Measurements from ENCODE around the gene SMIM22. TPM values are rescaled to one million over a fixed set of nuclear protein-coding genes. Genes with fewer than 3 reads are reported as not detected.
"Not testable (repeated sequence)": the region's sequence is repeated elsewhere in the genome, so short reads cannot be mapped to it uniquely, and the experiment has no call there.

The SMIM22 gene
- polyA plus RNA-seq, 2 of the 4 experiments (the other 2 are of a cell fraction) = not detected

- no peaks in the 10 kb centered on the region for H3K9me3 ChIP-seq
- CTCF ChIA-PET = no interaction called here
- FAIRE-seq (no peak), ATAC-seq (peak in 1 of 2 experiments; percentile 21; a peak in 1 of 6 replicates), DNase-seq (ENCODE audit: low read depth in 1 of 2, low spot score in 1 of 2) (no peak)
- no peak overlapping the region for H3K27ac ChIP-seq
- POLR2A ChIA-PET = interaction anchor here (0.6 kb wide), 1 partner anchor 15 kb away, joined by 5 read pairs; no protein-coding TSS in a partner anchor
- no peak overlapping the region for H3K4me2 ChIP-seq
- 89% methylated on average over 16 of the region's 25 CpGs for WGBS (ENCODE audit: missing lambda C conversion rate)
- TF ChIP-seq CBX2 (IDR thresholded peaks at IDR 0.05; ENCODE audit: borderline replicate concordance, low read depth) (no peak), TFCP2L1 (CRISPR knock-in tag; IDR thresholded peaks at IDR 0.05) (no peak), KDM1A (IDR thresholded peaks at IDR 0.05; ENCODE audit: low read depth) (no peak), RARB (CRISPR knock-in tag; IDR thresholded peaks at IDR 0.05) (no peak), ZFP36 (IDR thresholded peaks at IDR 0.05; ENCODE audit: borderline replicate concordance, partially characterized antibody) (no peak), POLR2A (IDR thresholded peaks at IDR 0.05; ENCODE audit: low read length) (no peak), CHD2 (IDR thresholded peaks at IDR 0.05; ENCODE audit: low read length, partially characterized antibody) (no peak), NPAS2 (CRISPR knock-in tag; IDR thresholded peaks at IDR 0.05; ENCODE audit: borderline replicate concordance) (no peak), HMGXB4 (CRISPR knock-in tag; IDR thresholded peaks at IDR 0.05; ENCODE audit: borderline replicate concordance) (no peak), REST (IDR thresholded peaks at IDR 0.05) (no peak)
- peaks cover 16% of the 10 kb centered on the region for H3K4me1 ChIP-seq
- no peak overlapping the region for H3K4me3 ChIP-seq
Measured at GRCh38 chr16:4783251-4783950, 11.8 kb upstream of the SMIM22 start.

- POLR2A ChIA-PET = no interaction called here
Measured at GRCh38 chr16:4783951-4784336, 11.2 kb upstream of the SMIM22 start.

GRCh38 chr16:4784444-4784987, 10.7 kb upstream of the SMIM22 start:
- H3K4me3 ChIP-seq; H3K9me3 ChIP-seq; DNase-seq (ENCODE audit: low read depth in 1 of 2, low spot score in 1 of 2); FAIRE-seq; H3K4me2 ChIP-seq; H3K27ac ChIP-seq; POLR2A ChIA-PET; ATAC-seq: not testable (repeated sequence)
- peaks cover 21% of the 10 kb centered on the region for H3K4me1 ChIP-seq
- 87% methylated on average over 14 of the region's 14 CpGs for WGBS (ENCODE audit: missing lambda C conversion rate)
- TF ChIP-seq ZC3H11A (IDR thresholded peaks at IDR 0.05) = peak; percentile 91
- CTCF ChIA-PET = interaction anchor here (0.7 kb wide), 1 partner anchor 97 kb away, joined by 3 read pairs; no protein-coding TSS in a partner anchor

More at GRCh38 chr16:4783951-4784336, 11.2 kb upstream of the SMIM22 start:
- no peak overlapping the region for H3K4me3 ChIP-seq
- no peak for TF ChIP-seq CBX2 (IDR thresholded peaks at IDR 0.05; ENCODE audit: borderline replicate concordance, low read depth)
- TF ChIP-seq RARB (CRISPR knock-in tag; IDR thresholded peaks at IDR 0.05) = no peak
- CTCF ChIA-PET = no interaction called here
- no peaks in the 10 kb centered on the region for H3K9me3 ChIP-seq
- WGBS (ENCODE audit: missing lambda C conversion rate) = 72% methylated on average over 16 of the region's 16 CpGs
- ATAC-seq (no peak), DNase-seq (ENCODE audit: low read depth in 1 of 2, low spot score in 1 of 2) (no peak), FAIRE-seq (no peak)
- no peak overlapping the region for H3K27ac ChIP-seq
- no peak overlapping the region for H3K4me2 ChIP-seq
- H3K4me1 ChIP-seq = peaks cover 21% of the 10 kb centered on the region
